HEK293 (cell line): ENCODE data around the gene C1RL.

Source experiments
- CTCF ChIA-PET: fragments of 350-600 bp; formaldehyde crosslinking; extraction: SDS; loops from one replicate; lab custom pipeline; 2021; ENCODE audit warnings: antibody characterized with exemption; lab: Yijun Ruan, JAX
- POLR2A ChIA-PET: fragments of 300-600 bp; formaldehyde crosslinking; extraction: SDS; loops from one replicate; lab custom pipeline; 2020; ENCODE audit warnings: antibody characterized with exemption, inconsistent platforms; lab: Yijun Ruan, JAX
- H3K27ac ChIP-seq: fragments of 200-500 bp; sonication (Bioruptor generic); 2 replicates; pipeline ENCODE4 v1.5.1; 2014; ENCODE audit warnings: low read depth, low read length, control low read depth, inconsistent platforms; ENCODE audit errors: extremely low read depth
- H3K36me3 ChIP-seq, 2 experiments: fragments of 200-500 bp in 1 of 2; sonication (Bioruptor generic) in 1 of 2; 1 replicate in 1 of 2; 2 replicates in 1 of 2; pipeline ENCODE4 v1.5.1; 2014 to 2017; ENCODE audit warnings: inconsistent platforms in 2 of 2, low read length in 2 of 2; ENCODE audit not compliant: control insufficient read depth in 2 of 2, insufficient read depth in 1 of 2
- H3K4me1 ChIP-seq: fragments of 200-500 bp; sonication (Bioruptor generic); 2 replicates; pipeline ENCODE4 v1.5.1; 2014; ENCODE audit warnings: mild to moderate bottlenecking, low read length, inconsistent platforms; ENCODE audit not compliant: control insufficient read depth, insufficient read depth
- H3K4me3 ChIP-seq: 2 replicates; pipeline ENCODE4 v1.5.1; 2011; ENCODE audit warnings: low read depth, mild to moderate bottlenecking, control low read depth, low read length, moderate library complexity
- H3K9me3 ChIP-seq: fragments of 200-500 bp; sonication (Bioruptor generic); 2 replicates; pipeline ENCODE4 v1.5.1; 2014; ENCODE audit warnings: low read depth, low read length, inconsistent platforms; ENCODE audit not compliant: control insufficient read depth, insufficient read depth
- CTCF ChIP-seq: fragments of 450-650 bp; formaldehyde crosslinking; IDR thresholded peaks from 2 replicates; pipeline ENCODE4 v1.5.1; 2016; ENCODE audit warnings: missing biosample characterization, missing genetic modification characterization
- EGR2 ChIP-seq: fragments of 450-650 bp; formaldehyde crosslinking; IDR thresholded peaks from 2 replicates; pipeline ENCODE4 v1.5.1; 2016; ENCODE audit warnings: low read depth, missing biosample characterization, missing genetic modification characterization
- ELK4 ChIP-seq: IDR thresholded peaks from 2 replicates; pipeline ENCODE4 v1.6.1; 2011; ENCODE audit warnings: mild to moderate bottlenecking, low read depth, low read length, borderline replicate concordance
- GFI1B ChIP-seq: fragments of 450-650 bp; formaldehyde crosslinking; IDR thresholded peaks from 2 replicates; pipeline ENCODE4 v1.5.1; 2016; ENCODE audit warnings: missing biosample characterization, missing genetic modification characterization
- HOXC10 ChIP-seq: sonication (generic); formaldehyde crosslinking; IDR thresholded peaks from 2 replicates; pipeline ENCODE4 v1.8.1; 2023; ENCODE audit warnings: mild to moderate bottlenecking, missing genetic modification reagents
- PRDM2 ChIP-seq: fragments of 450-650 bp; formaldehyde crosslinking; IDR thresholded peaks from 2 replicates; pipeline ENCODE4 v1.5.1; 2016; ENCODE audit warnings: missing biosample characterization, missing genetic modification characterization, borderline replicate concordance
- REPIN1 ChIP-seq: fragments of 450-650 bp; formaldehyde crosslinking; IDR thresholded peaks from 2 replicates; pipeline ENCODE4 v1.5.1; 2017; ENCODE audit warnings: missing biosample characterization, missing genetic modification characterization, low read depth
- SETDB1 ChIP-seq: IDR thresholded peaks from one replicate; pipeline ENCODE4 v1.6.1; 2017; ENCODE audit warnings: mild to moderate bottlenecking, low read length, moderate library complexity, mixed read lengths; ENCODE audit not compliant: insufficient read length
- ZBTB1 ChIP-seq: fragments of 450-650 bp; formaldehyde crosslinking; IDR thresholded peaks from 2 replicates; pipeline ENCODE4 v1.5.1; 2016; ENCODE audit warnings: missing biosample characterization, missing genetic modification characterization
- ZBTB8A ChIP-seq: fragments of 450-650 bp; formaldehyde crosslinking; IDR thresholded peaks from 2 replicates; pipeline ENCODE4 v1.5.1; 2016; ENCODE audit warnings: missing biosample characterization, missing genetic modification characterization
- ZFP37 ChIP-seq: fragments of 450-650 bp; formaldehyde crosslinking; IDR thresholded peaks from 2 replicates; pipeline ENCODE4 v1.5.1; 2016; ENCODE audit warnings: missing biosample characterization, missing genetic modification characterization
- ZFP41 ChIP-seq: fragments of 450-650 bp; formaldehyde crosslinking; IDR thresholded peaks from 2 replicates; pipeline ENCODE4 v1.5.1; 2016; ENCODE audit warnings: missing biosample characterization, missing genetic modification characterization, borderline replicate concordance
- ZNF18 ChIP-seq: fragments of 450-650 bp; formaldehyde crosslinking; IDR thresholded peaks from 2 replicates; pipeline ENCODE4 v1.5.1; 2016; ENCODE audit warnings: missing biosample characterization, missing genetic modification characterization
- ZNF202 ChIP-seq: fragments of 450-650 bp; formaldehyde crosslinking; IDR thresholded peaks from 2 replicates; pipeline ENCODE4 v1.5.1; 2016; ENCODE audit warnings: missing biosample characterization, missing genetic modification characterization, borderline replicate concordance
- ZNF341 ChIP-seq: fragments of 450-650 bp; formaldehyde crosslinking; IDR thresholded peaks from 2 replicates; pipeline ENCODE4; 2016; ENCODE audit warnings: low read depth, missing biosample characterization, missing genetic modification characterization
- ZNF521 ChIP-seq: fragments of 450-650 bp; formaldehyde crosslinking; IDR thresholded peaks from 2 replicates; pipeline ENCODE4 v1.5.1; 2017; ENCODE audit warnings: missing biosample characterization, mild to moderate bottlenecking, missing genetic modification characterization
- ZNF529 ChIP-seq: fragments of 450-650 bp; formaldehyde crosslinking; IDR thresholded peaks from 2 replicates; pipeline ENCODE4 v1.5.1; 2017; ENCODE audit warnings: missing genetic modification characterization, missing biosample characterization; ENCODE audit not compliant: insufficient replicate concordance
- ZNF585B ChIP-seq: fragments of 450-650 bp; formaldehyde crosslinking; IDR thresholded peaks from 2 replicates; pipeline ENCODE4 v1.5.1; 2016; ENCODE audit warnings: missing biosample characterization, missing genetic modification characterization
- ZNF677 ChIP-seq: fragments of 450-650 bp; IDR thresholded peaks from 2 replicates; pipeline ENCODE4 v1.5.0; 2018; ENCODE audit warnings: missing biosample characterization, mild to moderate bottlenecking, missing genetic modification characterization, moderate library complexity
- ZNF704 ChIP-seq: fragments of 450-650 bp; formaldehyde crosslinking; IDR thresholded peaks from 2 replicates; pipeline ENCODE4 v1.5.1; 2016; ENCODE audit warnings: missing biosample characterization, missing genetic modification characterization
- ZNF76 ChIP-seq: fragments of 450-650 bp; formaldehyde crosslinking; IDR thresholded peaks from 2 replicates; pipeline ENCODE4; 2016; ENCODE audit warnings: low read depth, missing biosample characterization, missing genetic modification characterization, borderline replicate concordance

Gene C1RL

GRCh38 chr12:7117670-7118069 is 8.7 kb upstream of the C1RL start (continued):
- TF ChIP-seq REPIN1 (tag by site-specific recombination) = no peak
- TF ChIP-seq ZNF341 (tag by site-specific recombination) = no peak
- no peak for TF ChIP-seq ZBTB8A (tag by site-specific recombination)
- no peak for TF ChIP-seq ZNF704
- no peak for TF ChIP-seq ZNF677
- no peak for TF ChIP-seq CTCF

- TF ChIP-seq SETDB1 = no peak
- TF ChIP-seq ELK4 = no peak
- TF ChIP-seq ZNF18 = no peak
- TF ChIP-seq EGR2 (tag by site-specific recombination) = no peak
- no peak for TF ChIP-seq ZNF521
- TF ChIP-seq ZNF76 (tag by site-specific recombination) = no peak
- TF ChIP-seq ZFP41 (tag by site-specific recombination) = no peak
- TF ChIP-seq ZNF529 (tag by site-specific recombination) = no peak
- TF ChIP-seq, all 188 proteins: peak for 0
- no peaks in the 10 kb centered on the region for H3K9me3 ChIP-seq
- POLR2A ChIA-PET = no interaction called here
- no peak overlapping the region for H3K4me3 ChIP-seq
- H3K27ac ChIP-seq = no peak overlapping the region
- peaks cover 0 to 3% of the 10 kb centered on the region in 2 experiments; a peak in 1 of 3 replicates for H3K36me3 ChIP-seq
- CTCF ChIA-PET = interaction anchor here (0.7 to 1.4 kb wide), 3 partner anchors 8 to 48 kb away, joined by 3 to 4 read pairs (median 3); partner anchors contain the start of gene C1R
- H3K4me1 ChIP-seq = no peaks in the 10 kb centered on the region
Observed at GRCh38 chr12:7116916-7117315, 7.9 kb upstream of the C1RL start.

GRCh38 chr12:7116196-7116595 is 7.2 kb upstream of the C1RL start:
- Histone ChIP-seq H3K4me1 (no peaks in the 10 kb centered on the region), H3K27ac (no peak overlapping the region), H3K9me3 (no peaks in the 10 kb centered on the region), H3K4me3 (no peak overlapping the region), H3K36me3 (peaks cover 0 to 3% of the 10 kb centered on the region in 2 experiments; a peak in 1 of 3 replicates)
- ChIA-PET POLR2A (no interaction called here), CTCF (interaction anchor here (1.4 kb wide), 1 partner anchor 9 kb away, joined by 3 read pairs; no protein-coding TSS in a partner anchor)
- TF ChIP-seq ZNF585B (tag by site-specific recombination) (no peak), ZBTB1 (tag by site-specific recombination) (no peak), ZNF202 (tag by site-specific recombination) (no peak), ZFP37 (tag by site-specific recombination) (no peak), HOXC10 (CRISPR knock-in tag) (no peak), PRDM2 (tag by site-specific recombination) (no peak), GFI1B (no peak)
